IMR-90 (cell line): ENCODE measurements around the gene ADGRD1. TPM values are rescaled to one million over a fixed set of nuclear protein-coding genes. Genes with fewer than 3 reads are reported as not detected.
"Not testable (repeated sequence)": the region's sequence is repeated elsewhere in the genome, so short reads cannot be mapped to it uniquely, and the experiment has no call there.

Experiments used
- ATAC-seq: fragments of 200-7000 bp; cut with Tn5 transposase; 2 replicates; pipeline ENCODE4 v1.9.1; 2020; ENCODE audit warnings: low read depth, mild to moderate bottlenecking, moderate library complexity
- BruUV-seq: library from RNA; stranded (reverse); fragments of 400-500 nt; replicated peaks from 2 replicates; lab custom pipeline; 2021; lab: Mats Ljungman, UMichigan
- CTCF ChIA-PET: fragments of 300-600 bp; formaldehyde crosslinking; extraction: SDS; loops from one replicate; lab custom pipeline; 2021; ENCODE audit warnings: antibody characterized with exemption; lab: Yijun Ruan, JAX
- POLR2A ChIA-PET: fragments of 300-600 bp; sonication (Branson Sonifier 250); formaldehyde crosslinking; loops from one replicate; lab custom pipeline; 2022; ENCODE audit warnings: antibody characterized with exemption; ENCODE audit not compliant: unreplicated experiment; lab: Charles Lee
- DNase-seq: peaks from one replicate; pipeline ENCODE4 v3.0.0; 2013
- H2AFZ ChIP-seq: replicated peaks from 2 replicates; pipeline ENCODE3; 2013; ENCODE audit warnings: low read length, mild to moderate bottlenecking; ENCODE audit not compliant: poor library complexity
- H2AK5ac ChIP-seq: 2 replicates; pipeline ENCODE4 v1.6.1; 2013; ENCODE audit warnings: low read depth, low read length, inconsistent platforms
- H2AK9ac ChIP-seq: replicated peaks from 2 replicates; pipeline ENCODE3; 2013; ENCODE audit warnings: mild to moderate bottlenecking, low read depth, low read length, moderate library complexity; ENCODE audit not compliant: poor library complexity
- H2BK120ac ChIP-seq: 2 replicates; pipeline ENCODE4 v1.6.1; 2013; ENCODE audit warnings: low read depth, low read length, inconsistent platforms
- H2BK15ac ChIP-seq: 3 replicates; pipeline ENCODE4 v1.6.1; 2013; ENCODE audit warnings: low read depth, low read length, inconsistent platforms
- H2BK20ac ChIP-seq: 2 replicates; pipeline ENCODE4 v1.6.1; 2013; ENCODE audit warnings: low read depth, mild to moderate bottlenecking, inconsistent platforms, low read length, moderate library complexity
- H2BK5ac ChIP-seq: 2 replicates; pipeline ENCODE4 v1.6.1; 2013; ENCODE audit warnings: mild to moderate bottlenecking, low read depth, low read length, inconsistent platforms; ENCODE audit not compliant: poor library complexity, severe bottlenecking
- H3K14ac ChIP-seq: replicated peaks from 2 replicates; pipeline ENCODE4 v1.6.1; 2013; ENCODE audit warnings: low read depth, low read length, inconsistent platforms
- H3K18ac ChIP-seq: 2 replicates; pipeline ENCODE4 v1.6.1; 2013; ENCODE audit warnings: low read depth, low read length, control low read depth
- H3K23ac ChIP-seq: 2 replicates; pipeline ENCODE4 v1.6.1; 2013; ENCODE audit warnings: low read depth, low read length, inconsistent platforms
- H3K27ac ChIP-seq: 2 replicates; pipeline ENCODE4 v1.5.1; 2013; ENCODE audit warnings: mild to moderate bottlenecking, control low read depth, low read length; ENCODE audit not compliant: insufficient read depth
- H3K27me3 ChIP-seq: 2 replicates; pipeline ENCODE4 v1.6.1; 2013; ENCODE audit warnings: low read length; ENCODE audit not compliant: control insufficient read depth, insufficient read depth
- H3K36me3 ChIP-seq: 2 replicates; pipeline ENCODE4 v1.6.1; 2013; ENCODE audit warnings: low read length, mixed read lengths; ENCODE audit not compliant: control insufficient read depth, insufficient read depth
- H3K4ac ChIP-seq: 2 replicates; pipeline ENCODE4 v1.6.1; 2013; ENCODE audit warnings: low read depth, low read length, inconsistent platforms
- H3K4me1 ChIP-seq: 2 replicates; pipeline ENCODE4 v1.6.1; 2013; ENCODE audit warnings: low read length, mixed read lengths; ENCODE audit not compliant: control insufficient read depth, insufficient read depth
- H3K4me2 ChIP-seq: 2 replicates; pipeline ENCODE4 v1.6.1; 2013; ENCODE audit warnings: low read depth, mild to moderate bottlenecking, control low read depth, low read length, moderate library complexity
- H3K4me3 ChIP-seq: 2 replicates; pipeline ENCODE4 v1.5.1; 2013; ENCODE audit warnings: low read depth, mild to moderate bottlenecking, control low read depth, low read length, moderate library complexity; ENCODE audit not compliant: insufficient read depth
- H3K56ac ChIP-seq: 2 replicates; pipeline ENCODE4 v1.6.1; 2013; ENCODE audit warnings: low read length, inconsistent platforms; ENCODE audit not compliant: insufficient read depth; ENCODE audit errors: extremely low read depth
- H3K79me1 ChIP-seq, 2 experiments: 2 replicates each; pipeline ENCODE4 v1.6.1; 2013; ENCODE audit warnings: low read length in 2 of 2, inconsistent platforms in 1 of 2, low read depth in 1 of 2
- H3K9ac ChIP-seq: 2 replicates; pipeline ENCODE4 v1.6.1; 2013; ENCODE audit warnings: low read depth, low read length, control low read depth
- H3K9me1 ChIP-seq: 2 replicates; pipeline ENCODE4 v1.6.1; 2013; ENCODE audit warnings: low read length, inconsistent platforms; ENCODE audit not compliant: insufficient read depth
- H3K9me3 ChIP-seq: 2 replicates; pipeline ENCODE4 v1.6.1; 2013; ENCODE audit warnings: low read length; ENCODE audit not compliant: control insufficient read depth, insufficient read depth
- H4K20me1 ChIP-seq: 2 replicates; pipeline ENCODE4 v1.6.1; 2013; ENCODE audit warnings: low read length, inconsistent platforms; ENCODE audit not compliant: insufficient read depth
- H4K5ac ChIP-seq: 2 replicates; pipeline ENCODE4 v1.6.1; 2013; ENCODE audit warnings: mild to moderate bottlenecking, low read depth, low read length, control low read depth
- H4K8ac ChIP-seq, 2 experiments: 2 replicates each; pipeline ENCODE4 v1.6.1; 2013; ENCODE audit warnings: low read depth in 2 of 2, low read length in 2 of 2, control low read depth in 1 of 2, inconsistent platforms in 1 of 2
- H4K91ac ChIP-seq: 2 replicates; pipeline ENCODE4 v1.6.1; 2013; ENCODE audit warnings: low read depth, low read length, inconsistent platforms; ENCODE audit not compliant: insufficient read depth
- WGBS, 2 experiments: methylation state at CpG; one replicate each; pipeline versions ENCODE4 v1.1.5 to v1.1.7; 2013; ENCODE audit warnings: missing lambda C conversion rate in 2 of 2; ENCODE audit not compliant: insufficient read length in 1 of 2; ENCODE audit errors: extremely low coverage in 2 of 2; 5-methylcytosine and 5-hydroxymethylcytosine counted together
- dilution Hi-C: fragments of 300-500 bp; cut with HindIII; formaldehyde crosslinking; loops from one replicate; pipeline ENCODE4 v1.14.3; 2018; ENCODE audit warnings: low sequenced_read_pairs; ENCODE audit not compliant: unreplicated experiment
- in situ Hi-C: fragments of 300-500 bp; cut with MboI; formaldehyde crosslinking; loops from 3 replicates; pipeline ENCODE4 v1.14.3; 2019; ENCODE audit warnings: low sequenced_read_pairs, inconsistent platforms, mixed read lengths
- intact Hi-C: fragments of 100-400 bp; cut with micrococcal nuclease; formaldehyde crosslinking; loops from 2 replicates; pipeline ENCODE4 v1.10.0; 2022
- polyA plus RNA-seq, 3 experiments: library from polyadenylated mRNA; depleted of rRNA; stranded (reverse); fragments of >200 nt; gene quantifications; 2 replicates each; pipeline ENCODE4 v1.2.3, GENCODE V29; 2012; ENCODE audit warnings: low replicate concordance in 1 of 3
- total RNA-seq: library from RNA; depleted of rRNA; stranded (reverse); fragments of >200 nt; gene quantifications from 2 replicates; pipeline ENCODE4 v1.2.3, GENCODE V29; 2012

ADGRD1 gene
- total and polyA plus RNA-seq, 2 of the 4 experiments (the other 2 are of a cell fraction): not detected

- DNase-seq, H3K23ac ChIP-seq, in situ Hi-C loops, H3K9ac ChIP-seq, H3K36me3 ChIP-seq, H2BK5ac ChIP-seq, H3K9me1 ChIP-seq, H2AK9ac ChIP-seq, H3K4me3 ChIP-seq, dilution Hi-C loops, H3K4me2 ChIP-seq, H4K91ac ChIP-seq, H2AK5ac ChIP-seq, H3K27ac ChIP-seq, intact Hi-C loops, POLR2A ChIA-PET, H3K79me1 ChIP-seq, H3K18ac ChIP-seq, H4K8ac ChIP-seq, H3K14ac ChIP-seq, H3K4me1 ChIP-seq, CTCF ChIA-PET, H4K5ac ChIP-seq, H2BK20ac ChIP-seq, H3K27me3 ChIP-seq, H3K56ac ChIP-seq, H2BK15ac ChIP-seq, H2BK120ac ChIP-seq, BruUV-seq, H4K20me1 ChIP-seq, H2AFZ ChIP-seq, H3K4ac ChIP-seq, ATAC-seq: not testable (repeated sequence)
- peaks cover 39% of the 10 kb centered on the region for H3K9me3 ChIP-seq
- 100% methylated on average over 1 of the region's 12 CpGs; no CpG with 5 or more reads in 1 of the 2 experiments for WGBS, 2 experiments
These were observed 118.2 kb downstream of the ADGRD1 start for GRCh38 chr12:131071950-131072349.
